Measurements from ENCODE around the gene DCLRE1A. TPM values are rescaled to one million over a fixed set of nuclear protein-coding genes. Genes with fewer than 3 reads are reported as not detected.

The DCLRE1A gene
- total and polyA plus RNA-seq, 10 of the 15 experiments (the other 5 are each of a cell fraction or from before 2014, with no cell fraction given), result 4.8 to 29.8 (median 14.0) TPM

- ChIA-PET POLR2A (interaction anchor here (0.9 to 1.2 kb wide), 3 partner anchors 8 to 16 kb away, joined by 3 to 8 read pairs (median 6); no protein-coding TSS in a partner anchor), SMC1A (ENCODE audit: uncharacterized antibody, unreplicated experiment) (interaction anchor here (0.6 to 2.0 kb wide), 9 partner anchors 8 to 226 kb away, joined by 3 to 8 read pairs (median 4); no protein-coding TSS in a partner anchor), RAD21 (ENCODE audit: unreplicated experiment) (interaction anchor here (0.9 to 1.4 kb wide), 4 partner anchors 14 to 226 kb away, joined by 3 to 5 read pairs (median 4); no protein-coding TSS in a partner anchor), CTCF (interaction anchor here (0.7 to 1.7 kb wide), 6 partner anchors 11 to 227 kb away, joined by 3 to 11 read pairs (median 3); no protein-coding TSS in a partner anchor)
- H3K9me3 ChIP-seq (replicated peaks; ENCODE audit: control insufficient read depth, insufficient read depth, low read length), result no peaks in the 10 kb centered on the region; the same call in 1 of the 3 replicates
- H3K36me3 ChIP-seq (ENCODE audit: control insufficient read depth in 2 of 2, insufficient read depth in 2 of 2, low read length in 1 of 2), result no peaks in the 10 kb centered on the region
- intact Hi-C loops (cut with micrococcal nuclease; ENCODE audit: unreplicated experiment), result loop anchor here (5.0 kb wide), 1 partner anchor 87 kb away; no protein-coding TSS in a partner anchor
- FAIRE-seq (no peak), ATAC-seq (no peak), DNase-seq (ENCODE audit: low read depth, low spot score) (no peak)
- H2AFZ ChIP-seq (ENCODE audit: control insufficient read depth, low read depth, low read length), result no peak overlapping the region
- TF ChIP-seq CHD4 (IDR thresholded peaks at IDR 0.05), result no peak
- TF ChIP-seq RUNX3 (IDR thresholded peaks at IDR 0.05; ENCODE audit: low read length), result peak; percentile 2; the same call in 1 of the 2 replicates
- in situ Hi-C loops (cut with MboI), result no loop called here
- H3K79me2 ChIP-seq (ENCODE audit: control insufficient read depth, insufficient read depth, low read length), result peaks cover 20% of the 10 kb centered on the region
- H4K20me1 ChIP-seq (ENCODE audit: control insufficient read depth, insufficient read depth), result no peaks in the 10 kb centered on the region
- no peak overlapping the region for H3K9ac ChIP-seq (ENCODE audit: control insufficient read depth, insufficient read depth, low read length)
- no peak overlapping the region for H3K4me3 ChIP-seq
- BruUV-seq (replicated peaks), result no TSS peak
- H3K4me2 ChIP-seq (ENCODE audit: control insufficient read depth, insufficient read depth), result no peak overlapping the region
- H3K4me1 ChIP-seq (ENCODE audit: control insufficient read depth, insufficient read depth, low read length), result peaks cover 16% of the 10 kb centered on the region
- WGBS (ENCODE audit: insufficient coverage, insufficient replicate concordance, low lambda C conversion rate, missing lambda C conversion rate), result 100% methylated on average over 1 of the region's 1 CpG
- H3K27me3 ChIP-seq (replicated peaks in 1 of 2; ENCODE audit: control insufficient read depth in 2 of 2, insufficient read depth in 2 of 2, low read length in 1 of 2), result no peaks in the 10 kb centered on the region
- H3K27ac ChIP-seq (ENCODE audit: control insufficient read depth, insufficient read depth), result 0 out of 2 replicates have a peak overlapping the region, but pooled peaks have one; percentile 13
Measured at GRCh38 chr10:113875212-113875611, 21.3 kb upstream of the DCLRE1A start.

- H3K4me3 ChIP-seq, result no peak overlapping the region
- no TSS peak for BruUV-seq (replicated peaks)
- 98% methylated on average over 3 of the region's 3 CpGs for WGBS (ENCODE audit: insufficient coverage, insufficient replicate concordance, low lambda C conversion rate, missing lambda C conversion rate)
- peaks cover 16% of the 10 kb centered on the region for H3K79me2 ChIP-seq (ENCODE audit: control insufficient read depth, insufficient read depth, low read length)
- no peaks in the 10 kb centered on the region; the same call in 1 of the 2 replicates for H3K4me1 ChIP-seq (ENCODE audit: control insufficient read depth, insufficient read depth, low read length)
- H3K27me3 ChIP-seq (replicated peaks in 1 of 2; ENCODE audit: control insufficient read depth in 2 of 2, insufficient read depth in 2 of 2, low read length in 1 of 2), result no peaks in the 10 kb centered on the region
- no peak overlapping the region for H3K9ac ChIP-seq (ENCODE audit: control insufficient read depth, insufficient read depth, low read length)
- POLR2A ChIA-PET, result interaction anchor here (1.3 kb wide), 1 partner anchor 215 kb away, joined by 3 read pairs; no protein-coding TSS in a partner anchor
- H3K27ac ChIP-seq (ENCODE audit: control insufficient read depth, insufficient read depth), result no peak overlapping the region
- CTCF ChIA-PET, result interaction anchor here (0.7 to 3.3 kb wide), 20 partner anchors 12 to 241 kb away, joined by 3 to 23 read pairs (median 3); no protein-coding TSS in a partner anchor
- intact Hi-C loops (cut with micrococcal nuclease; ENCODE audit: unreplicated experiment) (no loop called here), in situ Hi-C loops (cut with MboI) (no loop called here)
- SMC1A ChIA-PET (ENCODE audit: uncharacterized antibody, unreplicated experiment), result interaction anchor here (0.7 to 3.3 kb wide), 21 partner anchors 10 to 1267 kb away, joined by 3 to 15 read pairs (median 5); no protein-coding TSS in a partner anchor
- H3K36me3 ChIP-seq (ENCODE audit: control insufficient read depth in 2 of 2, insufficient read depth in 2 of 2, low read length in 1 of 2), result no peaks in the 10 kb centered on the region
- no peaks in the 10 kb centered on the region for H4K20me1 ChIP-seq (ENCODE audit: control insufficient read depth, insufficient read depth)
- DNase-seq (ENCODE audit: low read depth, low spot score), result no peak
- ATAC-seq, result peak; percentile 60
- H3K9me3 ChIP-seq (replicated peaks; ENCODE audit: control insufficient read depth, insufficient read depth, low read length), result no peaks in the 10 kb centered on the region; the same call in 1 of the 3 replicates
- H3K4me2 ChIP-seq (ENCODE audit: control insufficient read depth, insufficient read depth), result no peak overlapping the region
- no peak overlapping the region for H2AFZ ChIP-seq (ENCODE audit: control insufficient read depth, low read depth, low read length)
- RAD21 ChIA-PET (ENCODE audit: unreplicated experiment), result interaction anchor here (0.6 to 1.5 kb wide), 12 partner anchors 10 to 318 kb away, joined by 3 to 7 read pairs (median 4); no protein-coding TSS in a partner anchor
- TF ChIP-seq RAD21 (IDR thresholded peaks at IDR 0.05; ENCODE audit: insufficient read depth, low read depth, low read length) (peak; percentile 52), BMI1 (IDR thresholded peaks at IDR 0.05; ENCODE audit: borderline replicate concordance) (no peak), CTCF (IDR thresholded peaks at IDR 0.05 in 2 of 3, conservative IDR thresholded peaks at IDR 0.05 in 1 of 3; ENCODE audit: control insufficient read depth in 2 of 3, extremely low read depth in 1 of 3, insufficient read depth in 1 of 3, low read depth in 3 of 3, low read length in 3 of 3) (peak in 2 of 3 experiments; percentile 11 to 36; a peak in 2 of 6 replicates)
- FAIRE-seq, result no peak
Measured at GRCh38 chr10:113872139-113873030, 18.5 kb upstream of the DCLRE1A start.

All from GM12878 (cell line).